ENCODE results near the gene MZB1.
A peak's percentile ranks its signal among the peaks of the same experiment; 100 is the strongest.

MZB1 gene

DNA sequence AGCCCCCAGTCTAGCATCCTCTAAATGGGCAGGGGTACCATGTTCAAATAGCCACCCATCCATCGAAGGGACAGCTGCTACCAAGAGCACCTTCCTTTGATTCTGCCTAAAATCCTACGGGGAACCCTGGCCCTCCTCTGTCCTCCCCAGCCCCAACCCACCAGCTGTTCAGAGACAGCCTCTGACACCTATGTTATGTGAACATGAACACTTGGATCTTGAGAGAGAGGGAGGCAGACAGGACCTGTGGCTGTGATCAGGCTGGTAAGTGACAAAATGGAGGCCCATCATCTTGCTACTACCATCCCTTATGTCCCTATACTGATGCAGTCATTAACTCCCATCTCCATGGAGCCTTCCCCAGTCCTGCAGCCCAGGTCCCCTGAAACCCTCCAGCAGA is 14.8 kb downstream of the MZB1 start:
- TF ChIP-seq, protein P1, sequence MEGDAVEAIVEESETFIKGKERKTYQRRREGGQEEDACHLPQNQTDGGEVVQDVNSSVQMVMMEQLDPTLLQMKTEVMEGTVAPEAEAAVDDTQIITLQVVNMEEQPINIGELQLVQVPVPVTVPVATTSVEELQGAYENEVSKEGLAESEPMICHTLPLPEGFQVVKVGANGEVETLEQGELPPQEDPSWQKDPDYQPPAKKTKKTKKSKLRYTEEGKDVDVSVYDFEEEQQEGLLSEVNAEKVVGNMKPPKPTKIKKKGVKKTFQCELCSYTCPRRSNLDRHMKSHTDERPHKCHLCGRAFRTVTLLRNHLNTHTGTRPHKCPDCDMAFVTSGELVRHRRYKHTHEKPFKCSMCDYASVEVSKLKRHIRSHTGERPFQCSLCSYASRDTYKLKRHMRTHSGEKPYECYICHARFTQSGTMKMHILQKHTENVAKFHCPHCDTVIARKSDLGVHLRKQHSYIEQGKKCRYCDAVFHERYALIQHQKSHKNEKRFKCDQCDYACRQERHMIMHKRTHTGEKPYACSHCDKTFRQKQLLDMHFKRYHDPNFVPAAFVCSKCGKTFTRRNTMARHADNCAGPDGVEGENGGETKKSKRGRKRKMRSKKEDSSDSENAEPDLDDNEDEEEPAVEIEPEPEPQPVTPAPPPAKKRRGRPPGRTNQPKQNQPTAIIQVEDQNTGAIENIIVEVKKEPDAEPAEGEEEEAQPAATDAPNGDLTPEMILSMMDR (IDR thresholded peaks at IDR 0.05; ENCODE audit: low read depth, low read length) = no peak
- no peak overlapping the region for H3K4me3 ChIP-seq (replicated peaks in 1 of 2; ENCODE audit: low read depth in 2 of 2, low read length in 2 of 2)
- no peak for DNase-seq (ENCODE audit: low read depth in 2 of 2)

DNA sequence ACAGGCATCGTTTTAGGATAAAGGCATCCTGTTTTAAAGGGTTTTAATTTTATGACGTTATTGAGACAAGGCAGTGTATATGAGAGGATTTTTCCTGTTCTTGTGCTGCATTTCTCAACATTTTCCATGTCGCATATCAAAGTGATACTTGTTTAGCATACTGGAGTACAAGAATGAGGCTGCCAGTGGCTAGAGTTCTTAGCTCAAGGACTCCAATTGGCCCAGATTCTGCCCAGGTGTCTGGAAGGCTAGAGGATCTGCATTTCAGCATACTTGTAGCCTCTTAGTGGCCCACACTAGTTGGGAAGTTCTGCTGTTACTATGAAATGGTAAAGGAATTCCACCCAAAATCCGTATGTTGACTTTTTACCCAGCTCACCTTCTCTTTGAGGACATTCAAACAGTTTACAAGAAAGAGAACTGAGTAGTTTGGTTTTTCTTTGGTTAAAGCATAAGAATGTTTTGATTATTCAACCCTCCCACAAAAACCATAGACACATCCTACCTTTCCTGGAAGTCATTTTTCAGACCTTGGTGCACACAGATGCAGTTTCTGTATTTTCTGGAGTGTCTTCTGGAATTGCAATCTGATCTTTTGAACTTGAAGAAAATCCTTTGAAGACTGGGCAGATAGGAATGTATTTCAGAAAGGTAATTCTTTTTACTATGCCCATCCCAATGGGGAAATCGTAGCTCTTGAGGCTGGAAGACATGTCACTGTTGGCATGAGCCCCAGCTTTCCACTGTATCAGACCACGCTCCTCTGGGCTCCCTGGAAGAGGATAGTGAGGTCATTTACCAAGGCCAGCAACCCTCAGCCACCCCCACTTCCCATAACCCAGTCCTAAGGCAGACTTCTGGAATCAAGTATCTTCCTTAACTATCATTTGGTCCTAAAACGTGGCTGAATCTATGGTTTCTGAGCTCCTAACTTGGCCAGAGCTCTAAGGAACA is 18.0 kb downstream of the MZB1 start:
- TF ChIP-seq, protein P1 (IDR thresholded peaks at IDR 0.05; ENCODE audit: low read depth, low read length) = no peak
- no peak for DNase-seq (ENCODE audit: low read depth in 2 of 2)
- no peak overlapping the region for H3K4me3 ChIP-seq (replicated peaks in 1 of 2; ENCODE audit: low read depth in 2 of 2, low read length in 2 of 2)

DNA sequence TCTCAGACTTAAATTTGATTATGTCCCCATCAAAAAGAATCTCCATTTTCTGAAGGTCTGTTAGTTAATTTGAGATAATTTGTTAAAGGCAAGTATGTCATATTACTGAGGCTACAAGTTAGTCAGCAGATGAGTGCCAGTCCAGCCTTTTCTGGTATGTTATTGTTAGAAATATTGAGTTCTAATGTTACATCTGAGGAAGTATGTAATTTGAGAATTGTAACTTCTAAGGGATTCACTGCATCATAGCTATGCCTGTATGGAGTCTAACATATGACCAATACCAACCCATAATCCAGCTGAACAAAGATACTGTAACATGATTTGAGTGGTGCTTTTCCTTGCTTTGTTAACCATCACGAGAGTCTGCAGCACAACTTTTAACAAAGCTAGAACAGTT is 20.5 kb downstream of the MZB1 start:
- H3K4me3 ChIP-seq (replicated peaks in 1 of 2; ENCODE audit: low read depth in 2 of 2, low read length in 2 of 2) = no peak overlapping the region
- DNase-seq (ENCODE audit: low read depth in 2 of 2) = peak in 1 of 2 donors; percentile 63
- TF ChIP-seq, protein P1 (IDR thresholded peaks at IDR 0.05; ENCODE audit: low read depth, low read length) = no peak

DNA sequence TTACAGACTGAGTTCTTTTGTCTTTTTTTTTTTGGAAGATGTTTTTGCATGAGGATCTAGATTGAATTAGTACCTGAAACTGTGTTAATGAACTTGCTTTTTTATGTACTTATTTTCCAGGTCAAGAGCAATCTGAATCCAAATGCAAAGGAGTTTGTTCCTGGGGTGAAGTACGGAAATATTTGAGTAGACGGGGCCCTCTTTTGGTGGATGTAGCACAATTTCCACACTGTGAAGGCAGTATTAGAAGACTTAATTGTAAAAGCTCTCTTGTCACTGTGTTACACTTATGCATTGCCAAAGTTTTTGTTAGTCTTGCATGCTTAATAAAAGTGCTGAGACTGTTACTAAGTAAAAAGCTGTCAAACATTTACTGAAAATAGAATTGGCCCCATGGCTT is 21.1 kb downstream of the MZB1 start:
- no peak overlapping the region for H3K4me3 ChIP-seq (replicated peaks in 1 of 2; ENCODE audit: low read depth in 2 of 2, low read length in 2 of 2)
- TF ChIP-seq, protein P1 (IDR thresholded peaks at IDR 0.05; ENCODE audit: low read depth, low read length) = no peak
- peak in 1 of 2 donors; percentile 28 for DNase-seq (ENCODE audit: low read depth in 2 of 2)

DNA sequence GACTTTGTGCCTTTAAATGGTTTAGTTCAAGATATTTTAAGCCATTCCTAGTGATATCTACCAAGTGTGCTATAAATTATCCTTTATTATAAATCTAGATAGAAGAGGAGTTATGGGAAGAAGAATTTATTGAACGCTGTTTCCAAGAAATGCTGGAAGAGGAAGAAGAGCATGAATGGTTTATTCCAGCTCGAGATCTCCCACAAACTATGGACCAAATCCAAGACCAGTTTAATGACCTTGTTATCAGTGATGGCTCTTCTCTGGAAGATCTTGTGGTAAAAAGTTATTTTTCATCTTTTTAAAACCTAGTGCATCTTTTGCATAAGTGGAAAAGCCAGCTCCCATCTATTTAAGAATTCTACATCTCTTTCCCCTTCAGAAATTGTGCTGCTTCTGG is 25.2 kb downstream of the MZB1 start:
- no peak overlapping the region for H3K4me3 ChIP-seq (replicated peaks in 1 of 2; ENCODE audit: low read depth in 2 of 2, low read length in 2 of 2)
- no peak for DNase-seq (ENCODE audit: low read depth in 2 of 2)
- TF ChIP-seq, protein P1 (IDR thresholded peaks at IDR 0.05; ENCODE audit: low read depth, low read length) = no peak

DNA sequence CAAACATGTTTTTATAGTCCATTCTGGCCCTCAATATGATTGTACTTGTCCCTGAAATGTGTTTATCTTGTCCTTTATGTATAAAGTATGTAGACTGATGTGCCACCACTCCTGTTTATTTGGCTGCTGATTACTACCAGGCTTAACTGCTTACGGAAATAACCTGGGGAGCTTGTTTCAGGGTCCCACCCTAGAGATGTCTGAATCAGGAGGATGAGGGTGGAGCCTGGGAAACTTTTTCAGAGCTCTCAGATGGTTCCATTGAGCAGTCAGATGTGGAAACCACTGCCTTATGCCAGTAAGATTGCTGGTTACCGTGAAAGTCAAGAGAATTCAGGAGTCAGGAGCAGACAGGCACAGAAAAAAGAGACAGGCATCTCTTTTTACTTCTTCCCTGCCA is 25.8 kb downstream of the MZB1 start:
- DNase-seq (ENCODE audit: low read depth in 2 of 2) = no peak
- no peak overlapping the region for H3K4me3 ChIP-seq (replicated peaks in 1 of 2; ENCODE audit: low read depth in 2 of 2, low read length in 2 of 2)
- TF ChIP-seq, protein P1 (IDR thresholded peaks at IDR 0.05; ENCODE audit: low read depth, low read length) = no peak

Measured in cardiac fibroblast (primary cell).